ENCODE results near the gene MBOAT1. TPM values are rescaled to one million over a fixed set of nuclear protein-coding genes. Genes with fewer than 3 reads are reported as not detected.
A peak's percentile ranks its signal among the peaks of the same experiment; 100 is the strongest.

The MBOAT1 gene
- polyA plus RNA-seq, 1 donor (not counting 4 experiments of a cell fraction or from before 2014, with no cell fraction given), result 4.9 TPM

- no peaks in the 10 kb centered on the region for H4K20me1 ChIP-seq (ENCODE audit: control insufficient read depth, extremely low read depth, insufficient read depth, low read length)
- no peak overlapping the region for H3K27ac ChIP-seq (ENCODE audit: control insufficient read depth, insufficient read depth, low read length)
- no peaks in the 10 kb centered on the region for H3K36me3 ChIP-seq (ENCODE audit: control insufficient read depth in 2 of 2, extremely low read depth in 1 of 2, insufficient read depth in 2 of 2, low read length in 2 of 2)
- dilution Hi-C loops (cut with MboI; ENCODE audit: extremely low pct_ligation_motif_present, low sequenced_read_pairs), result no loop called here
- no peaks in the 10 kb centered on the region for H3K9me1 ChIP-seq (ENCODE audit: control insufficient read depth, extremely low read depth, insufficient read depth, low read length)
- peak; percentile 90 for FAIRE-seq
- TF ChIP-seq CTCF (optimal IDR thresholded peaks at IDR 0.05 in 1 of 3, IDR thresholded peaks at IDR 0.05 in 1 of 3, conservative IDR thresholded peaks at IDR 0.05 in 1 of 3; ENCODE audit: extremely low read depth in 1 of 3, insufficient read depth in 2 of 3, low read length in 3 of 3) (peak in 2 of 3 experiments; percentile 47 to 51), EZH2 (IDR thresholded peaks at IDR 0.05; ENCODE audit: low read length) (no peak)
- no peaks in the 10 kb centered on the region for H3K27me3 ChIP-seq (ENCODE audit: control insufficient read depth, extremely low read depth, insufficient read depth, low read length)
- DNase-seq (ENCODE audit: low read depth, low spot score), result no peak
- no peak overlapping the region for H3K9ac ChIP-seq (ENCODE audit: control insufficient read depth, extremely low read depth, insufficient read depth, low read length)
- H3K9me3 ChIP-seq (ENCODE audit: control insufficient read depth, low read depth, low read length), result no peaks in the 10 kb centered on the region
- H2AFZ ChIP-seq (ENCODE audit: control insufficient read depth, low read length), result no peak overlapping the region
- H3K4me1 ChIP-seq (ENCODE audit: control insufficient read depth, extremely low read depth, insufficient read depth, low read length), result no peaks in the 10 kb centered on the region
- H3K4me2 ChIP-seq (ENCODE audit: control insufficient read depth, extremely low read depth, insufficient read depth, low read depth, low read length), result no peak overlapping the region
- H3K79me2 ChIP-seq (ENCODE audit: control insufficient read depth, insufficient read depth, low read length), result no peaks in the 10 kb centered on the region
- no peak overlapping the region for H3K4me3 ChIP-seq (ENCODE audit: control insufficient read depth in 2 of 3, extremely low read depth in 1 of 3, insufficient read depth in 2 of 3, low read depth in 1 of 3, low read length in 3 of 3)
Observed at GRCh38 chr6:20092071-20092566, 120.2 kb downstream of the MBOAT1 start.

- Histone ChIP-seq H4K20me1 (ENCODE audit: control insufficient read depth, extremely low read depth, insufficient read depth, low read length) (no peaks in the 10 kb centered on the region), H2AFZ (ENCODE audit: control insufficient read depth, low read length) (no peak overlapping the region), H3K36me3 (ENCODE audit: control insufficient read depth in 2 of 2, extremely low read depth in 1 of 2, insufficient read depth in 2 of 2, low read length in 2 of 2) (no peaks in the 10 kb centered on the region), H3K9ac (ENCODE audit: control insufficient read depth, extremely low read depth, insufficient read depth, low read length) (no peak overlapping the region), H3K79me2 (ENCODE audit: control insufficient read depth, insufficient read depth, low read length) (no peaks in the 10 kb centered on the region), H3K4me1 (ENCODE audit: control insufficient read depth, extremely low read depth, insufficient read depth, low read length) (no peaks in the 10 kb centered on the region), H3K4me3 (ENCODE audit: control insufficient read depth in 2 of 3, extremely low read depth in 1 of 3, insufficient read depth in 2 of 3, low read depth in 1 of 3, low read length in 3 of 3) (no peak overlapping the region), H3K9me3 (ENCODE audit: control insufficient read depth, low read depth, low read length) (no peaks in the 10 kb centered on the region), H3K27me3 (ENCODE audit: control insufficient read depth, extremely low read depth, insufficient read depth, low read length) (no peaks in the 10 kb centered on the region), H3K27ac (ENCODE audit: control insufficient read depth, insufficient read depth, low read length) (no peak overlapping the region), H3K4me2 (ENCODE audit: control insufficient read depth, extremely low read depth, insufficient read depth, low read depth, low read length) (no peak overlapping the region), H3K9me1 (ENCODE audit: control insufficient read depth, extremely low read depth, insufficient read depth, low read length) (no peaks in the 10 kb centered on the region)
- FAIRE-seq (no peak), DNase-seq (ENCODE audit: low read depth, low spot score) (no peak)
- dilution Hi-C loops (cut with MboI; ENCODE audit: extremely low pct_ligation_motif_present, low sequenced_read_pairs), result no loop called here
- TF ChIP-seq EZH2 (IDR thresholded peaks at IDR 0.05; ENCODE audit: low read length) (no peak), CTCF (optimal IDR thresholded peaks at IDR 0.05 in 1 of 3, IDR thresholded peaks at IDR 0.05 in 1 of 3, conservative IDR thresholded peaks at IDR 0.05 in 1 of 3; ENCODE audit: extremely low read depth in 1 of 3, insufficient read depth in 2 of 3, low read length in 3 of 3) (no peak)
Observed at GRCh38 chr6:20086992-20087391, 125.3 kb downstream of the MBOAT1 start.
